Mucosa of stomach (tissue), 1 donor: ENCODE measurements around the gene STK11.
A peak's percentile ranks its signal among the peaks of the same experiment; 100 is the strongest.

Experiments
- H3K27me3 ChIP-seq: one replicate; pipeline ENCODE4 v1.7.0; 2013; ENCODE audit warnings: mild to moderate bottlenecking, low read length; ENCODE audit not compliant: control insufficient read depth, insufficient read depth
- H3K36me3 ChIP-seq: one replicate; pipeline ENCODE4 v1.7.0; 2013; ENCODE audit warnings: low read length; ENCODE audit not compliant: control insufficient read depth, insufficient read depth
- H3K4me1 ChIP-seq: one replicate; pipeline ENCODE4 v1.7.0; 2013; ENCODE audit warnings: mild to moderate bottlenecking, low read length; ENCODE audit not compliant: control insufficient read depth, insufficient read depth
- H3K4me3 ChIP-seq: one replicate; pipeline ENCODE4 v1.7.0; 2013; ENCODE audit warnings: low read length
- H3K9ac ChIP-seq: one replicate; pipeline ENCODE4 v1.7.0; 2013; ENCODE audit warnings: mild to moderate bottlenecking, low read length, moderate library complexity
- H3K9me3 ChIP-seq: one replicate; pipeline ENCODE4 v1.7.0; 2013; ENCODE audit warnings: mild to moderate bottlenecking, low read length, moderate library complexity; ENCODE audit not compliant: control insufficient read depth
- donor health status: Pancreatic carcinoma.

The STK11 gene

DNA sequence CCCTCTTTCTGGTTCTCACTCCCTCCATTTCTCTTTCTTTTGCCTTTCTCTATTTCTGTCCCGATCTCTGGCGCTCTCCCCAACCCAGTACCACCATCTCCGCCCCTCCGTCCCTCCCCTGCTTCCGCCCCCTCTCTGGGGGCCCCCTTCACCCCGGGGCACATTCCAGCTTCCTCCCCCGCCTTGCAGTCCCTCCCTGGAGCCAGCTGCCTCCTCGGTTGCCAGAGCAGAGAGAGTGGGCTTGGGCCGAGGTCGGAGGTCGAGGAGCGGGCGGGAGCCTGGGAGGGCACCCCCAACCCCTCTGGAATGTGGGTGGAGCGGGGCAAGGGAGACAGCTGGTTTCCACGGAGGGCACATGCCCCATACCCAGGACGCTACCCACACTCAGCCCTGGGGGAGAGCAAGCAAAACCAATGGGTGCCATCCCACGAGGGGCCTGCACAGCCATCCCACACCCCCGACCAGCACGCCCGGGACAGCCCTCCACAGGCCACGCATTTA lies 57.1 kb downstream of the STK11 start:
- peaks cover 5% of the 10 kb centered on the region for H3K36me3 ChIP-seq
- H3K9me3 ChIP-seq = no peaks in the 10 kb centered on the region
- H3K4me3 ChIP-seq = no peak overlapping the region
- peaks cover 83% of the 10 kb centered on the region for H3K4me1 ChIP-seq
- peak overlapping the region; percentile 71 for H3K9ac ChIP-seq
- no peaks in the 10 kb centered on the region for H3K27me3 ChIP-seq

DNA sequence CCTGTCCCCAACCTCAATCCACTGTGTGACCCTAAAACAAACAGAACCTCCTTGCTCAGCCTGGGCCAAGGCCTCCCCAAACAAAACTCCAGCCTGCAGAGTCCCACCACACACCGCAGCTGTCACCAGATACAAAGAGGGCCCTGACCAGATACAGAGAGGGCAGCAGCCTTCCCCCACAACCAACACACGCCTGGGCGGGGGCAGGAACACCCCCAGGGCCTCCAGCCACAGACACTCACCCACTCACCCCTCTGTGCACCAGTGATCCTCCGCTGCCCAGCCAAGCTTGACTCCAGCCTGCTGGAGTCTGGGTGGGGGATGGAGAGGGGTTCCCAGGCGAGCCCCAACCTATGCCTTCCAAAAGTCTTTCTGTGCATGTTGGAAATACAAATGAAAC lies 57.6 kb downstream of the STK11 start:
- Histone ChIP-seq H3K9me3 (no peaks in the 10 kb centered on the region), H3K36me3 (no peaks in the 10 kb centered on the region), H3K4me3 (no peak overlapping the region), H3K9ac (peak overlapping the region; percentile 71), H3K27me3 (no peaks in the 10 kb centered on the region), H3K4me1 (peaks cover 83% of the 10 kb centered on the region)

GRCh38 chr19:1264801-1265614 lies 59.4 kb downstream of the STK11 start:
- no peak overlapping the region for H3K9ac ChIP-seq
- peaks cover 76% of the 10 kb centered on the region for H3K4me1 ChIP-seq
- H3K4me3 ChIP-seq = peak overlapping the region; percentile 25
- H3K36me3 ChIP-seq = no peaks in the 10 kb centered on the region
- no peaks in the 10 kb centered on the region for H3K27me3 ChIP-seq
- no peaks in the 10 kb centered on the region for H3K9me3 ChIP-seq

- Histone ChIP-seq H3K27me3 (no peaks in the 10 kb centered on the region), H3K9me3 (no peaks in the 10 kb centered on the region), H3K9ac (no peak overlapping the region), H3K4me1 (peaks cover 76% of the 10 kb centered on the region), H3K36me3 (no peaks in the 10 kb centered on the region), H3K4me3 (no peak overlapping the region)
Measured at GRCh38 chr19:1265615-1266128, 60.1 kb downstream of the STK11 start.

DNA sequence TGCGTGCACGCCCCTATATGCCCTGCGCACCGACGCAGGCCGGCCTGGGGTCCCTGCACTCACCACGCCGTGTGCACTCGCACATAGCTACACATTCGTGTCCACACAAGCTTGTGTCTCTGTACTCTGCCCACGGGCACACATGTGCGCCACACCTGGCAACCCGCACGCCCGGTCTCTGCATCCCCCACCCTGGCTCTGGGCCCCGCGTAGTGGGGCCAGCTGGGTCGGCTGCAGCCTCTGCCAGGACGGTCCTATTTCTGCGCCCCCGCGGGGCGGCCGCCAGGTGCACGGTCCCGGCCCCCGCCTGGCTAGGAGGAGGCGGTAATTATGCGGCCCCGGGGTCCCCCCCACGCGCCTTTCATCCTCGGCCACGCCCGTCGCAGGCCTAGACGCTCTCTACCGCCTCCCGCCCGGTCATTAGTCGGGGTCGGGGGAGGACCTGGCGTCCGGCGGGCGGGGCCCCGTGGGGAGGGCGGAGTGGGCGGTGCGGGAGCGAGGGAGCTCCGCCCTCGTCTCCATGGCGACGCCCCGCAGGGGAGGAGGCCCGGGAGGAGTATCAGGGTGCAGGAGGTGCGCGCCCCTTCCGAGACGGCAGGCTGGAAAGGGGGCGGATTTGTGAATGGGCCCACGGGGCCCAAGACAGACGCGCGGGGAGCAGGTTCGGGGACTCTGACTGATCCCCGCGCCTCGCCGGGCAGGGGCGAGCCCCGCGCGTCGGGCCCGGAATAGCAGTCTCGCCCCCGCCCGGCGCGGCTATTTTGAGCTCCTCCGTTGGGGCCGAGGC lies 60.7 kb downstream of the STK11 start:
- no peaks in the 10 kb centered on the region for H3K9me3 ChIP-seq
- peak overlapping the region; percentile 34 for H3K9ac ChIP-seq
- no peaks in the 10 kb centered on the region for H3K27me3 ChIP-seq
- H3K4me1 ChIP-seq = peaks cover 79% of the 10 kb centered on the region
- peaks cover 6% of the 10 kb centered on the region for H3K36me3 ChIP-seq
- H3K4me3 ChIP-seq = no peak overlapping the region

DNA sequence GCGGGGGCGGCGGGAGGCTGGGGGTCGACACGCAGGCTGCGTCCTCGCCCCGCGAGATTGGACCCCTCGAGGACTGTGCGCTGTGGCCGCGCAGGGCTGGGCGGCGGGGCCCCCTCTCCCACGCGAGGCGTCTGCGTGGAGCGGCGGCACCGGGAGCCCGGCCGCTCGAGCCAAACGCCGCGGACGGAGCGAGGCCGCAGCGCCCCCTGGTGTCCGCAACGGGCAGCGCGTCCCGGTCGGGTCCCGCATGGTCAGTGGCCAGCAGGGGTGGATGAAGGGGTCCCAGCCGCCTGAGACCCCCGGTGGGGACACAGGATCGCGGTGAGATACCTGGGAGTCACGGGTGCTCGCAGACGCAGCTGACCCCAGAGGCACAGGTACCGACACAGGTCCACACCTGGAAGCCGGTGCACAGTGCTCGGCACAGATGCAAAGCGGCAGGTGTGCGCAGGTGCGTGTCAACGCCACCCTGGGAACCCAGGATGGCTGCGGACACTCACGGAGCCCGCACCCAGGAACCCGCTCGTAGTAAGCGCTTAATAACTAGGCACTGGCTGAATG lies 61.4 kb downstream of the STK11 start:
- Histone ChIP-seq H3K4me1 (peaks cover 79% of the 10 kb centered on the region), H3K36me3 (peaks cover 12% of the 10 kb centered on the region), H3K4me3 (peak overlapping the region; percentile 25), H3K9me3 (no peaks in the 10 kb centered on the region), H3K27me3 (no peaks in the 10 kb centered on the region), H3K9ac (peak overlapping the region; percentile 34)

DNA sequence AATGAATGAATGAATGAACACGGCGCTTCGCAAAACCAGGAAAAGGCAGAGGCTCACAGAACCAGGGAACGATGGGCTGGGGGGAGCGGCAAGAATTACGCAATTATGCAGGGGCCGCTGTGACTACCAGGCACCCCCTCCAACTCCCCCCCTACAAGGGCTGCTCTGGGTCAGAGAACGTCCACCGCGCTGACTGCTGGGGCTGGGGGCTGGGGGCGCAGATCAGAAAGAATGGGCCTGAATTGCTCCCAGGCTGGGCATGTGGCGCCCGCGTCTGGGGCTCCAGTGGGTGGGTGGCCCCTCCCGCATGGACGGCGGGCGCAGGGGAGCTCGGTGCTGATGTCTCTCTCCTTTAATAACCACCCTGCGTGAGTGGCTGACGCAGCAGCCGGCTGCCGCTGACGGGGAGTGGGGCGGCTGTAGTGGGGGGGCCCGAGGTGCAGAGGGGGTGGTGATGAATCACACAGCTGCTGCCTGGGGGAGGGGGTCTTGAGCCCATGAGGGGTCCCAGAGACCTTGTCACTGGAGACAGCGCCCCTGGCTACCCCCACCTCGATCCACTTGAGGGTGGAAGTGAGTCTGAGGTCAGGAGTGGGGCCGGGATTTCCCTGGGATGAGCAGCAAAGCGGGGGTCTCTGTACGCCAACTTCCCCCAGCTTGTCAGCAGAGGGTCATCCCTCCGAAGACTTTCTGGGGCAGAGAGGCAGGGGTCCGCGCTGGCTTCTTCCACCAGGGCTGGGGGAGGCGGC lies 62.1 kb downstream of the STK11 start:
- Histone ChIP-seq H3K36me3 (peaks cover 19% of the 10 kb centered on the region), H3K4me3 (peak overlapping the region; percentile 25), H3K27me3 (no peaks in the 10 kb centered on the region), H3K4me1 (peaks cover 79% of the 10 kb centered on the region), H3K9ac (peak overlapping the region; percentile 15), H3K9me3 (no peaks in the 10 kb centered on the region)

DNA sequence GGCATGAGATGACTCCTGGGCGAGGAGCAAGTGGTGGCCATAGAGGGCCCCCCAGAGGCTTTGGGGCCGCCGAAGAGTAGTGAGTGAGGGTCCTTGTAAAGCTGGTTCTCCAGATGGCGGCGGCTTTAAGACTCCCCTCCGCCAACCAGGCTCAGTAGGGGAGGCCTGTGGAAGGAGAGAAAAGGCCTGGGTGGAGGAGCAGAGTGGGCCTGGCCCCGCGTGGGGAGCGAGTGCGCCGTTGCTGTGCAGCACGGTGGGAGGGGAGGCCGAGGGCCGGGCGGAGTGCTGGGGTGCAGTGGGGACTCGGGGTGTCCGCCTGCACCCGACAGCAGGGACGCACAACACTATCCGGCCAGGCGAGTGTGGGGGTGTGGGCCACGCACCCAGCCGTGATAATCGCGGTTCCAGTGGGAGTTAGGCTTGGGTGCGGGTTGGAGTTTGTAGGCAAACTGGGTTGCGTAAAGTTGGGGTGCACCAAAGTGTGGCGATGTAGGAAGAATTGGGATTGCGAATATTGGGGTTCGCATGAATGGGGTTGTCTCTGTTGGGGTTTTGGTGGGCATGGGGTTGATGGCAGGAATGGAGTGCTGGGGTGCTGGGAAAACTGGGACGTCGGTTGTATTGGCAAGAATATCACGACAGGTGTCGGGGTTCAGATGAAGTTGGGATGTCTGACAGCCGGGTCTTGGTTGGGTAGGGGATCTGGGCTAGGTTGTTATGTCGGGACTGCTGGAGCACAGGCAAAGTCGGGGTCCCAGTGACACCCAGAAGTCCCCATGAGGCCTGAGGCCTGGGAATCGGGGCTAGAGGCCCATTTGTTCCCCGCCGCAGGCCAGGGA lies 62.9 kb downstream of the STK11 start:
- H3K9ac ChIP-seq = peak overlapping the region; percentile 8
- peaks cover 27% of the 10 kb centered on the region for H3K36me3 ChIP-seq
- H3K27me3 ChIP-seq = no peaks in the 10 kb centered on the region
- H3K4me1 ChIP-seq = peaks cover 79% of the 10 kb centered on the region
- no peaks in the 10 kb centered on the region for H3K9me3 ChIP-seq
- no peak overlapping the region for H3K4me3 ChIP-seq

- peak within 1 kb of the TSS; percentile 80 for H3K9ac ChIP-seq
- peak within 1 kb of the TSS; percentile 96 for H3K4me3 ChIP-seq
- peaks cover 33% of the 10 kb centered on the region for H3K36me3 ChIP-seq
- no peaks in the 10 kb centered on the region for H3K27me3 ChIP-seq
- H3K9me3 ChIP-seq = no peaks in the 10 kb centered on the region
- H3K4me1 ChIP-seq = peaks cover 84% of the 10 kb centered on the region
Measured at GRCh38 chr19:1269065-1269477, 63.5 kb downstream of the STK11 start, which contains the start of gene CIRBP. Gene CIRBP (plus strand): TSS chr19:1269332. CDS start chr19:1270934, 1,602 bp downstream.

DNA sequence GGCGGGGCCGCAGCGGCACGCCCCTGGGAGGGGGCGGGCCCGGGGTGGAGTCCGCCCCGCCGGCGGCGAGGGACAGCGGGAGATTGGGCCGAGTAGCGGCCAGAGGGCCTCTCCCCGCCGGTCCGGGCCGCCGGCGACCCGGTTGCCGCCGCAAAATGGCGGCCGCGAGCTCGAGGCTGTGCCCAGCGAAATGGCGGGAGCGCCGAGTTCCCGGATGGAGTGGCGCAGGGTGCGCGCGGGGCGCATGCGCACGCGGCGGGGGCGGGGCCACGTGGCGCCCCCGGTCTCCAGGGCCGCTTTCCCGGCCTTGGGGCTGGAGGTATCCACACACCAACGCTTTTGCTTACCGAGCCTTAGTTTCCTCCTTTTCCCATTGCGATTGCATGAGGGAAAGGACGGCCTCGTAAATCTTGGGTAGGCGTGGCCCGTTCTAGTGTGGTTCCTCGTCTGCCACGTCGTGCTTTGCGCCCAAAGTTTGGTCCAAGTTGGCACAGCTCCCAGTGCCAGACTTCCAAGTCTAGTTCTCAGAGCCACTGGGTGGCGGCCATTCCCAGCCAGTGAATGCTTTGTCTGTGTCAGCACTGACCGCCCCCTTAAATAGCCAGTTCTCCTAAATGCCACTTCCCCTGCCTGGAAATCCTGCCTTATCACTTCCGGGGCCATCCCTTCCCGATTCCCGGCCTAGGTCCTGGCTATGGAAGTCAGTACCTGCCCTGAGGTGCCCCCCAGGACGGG lies 64.1 kb downstream of the STK11 start:
- H3K9ac ChIP-seq = peak overlapping the region; percentile 80
- no peaks in the 10 kb centered on the region for H3K27me3 ChIP-seq
- no peaks in the 10 kb centered on the region for H3K9me3 ChIP-seq
- H3K4me1 ChIP-seq = peaks cover 86% of the 10 kb centered on the region
- H3K36me3 ChIP-seq = peaks cover 39% of the 10 kb centered on the region
- H3K4me3 ChIP-seq = peak overlapping the region; percentile 96
